ENCODE results near the gene TBX3.

TBX3 gene

DNA sequence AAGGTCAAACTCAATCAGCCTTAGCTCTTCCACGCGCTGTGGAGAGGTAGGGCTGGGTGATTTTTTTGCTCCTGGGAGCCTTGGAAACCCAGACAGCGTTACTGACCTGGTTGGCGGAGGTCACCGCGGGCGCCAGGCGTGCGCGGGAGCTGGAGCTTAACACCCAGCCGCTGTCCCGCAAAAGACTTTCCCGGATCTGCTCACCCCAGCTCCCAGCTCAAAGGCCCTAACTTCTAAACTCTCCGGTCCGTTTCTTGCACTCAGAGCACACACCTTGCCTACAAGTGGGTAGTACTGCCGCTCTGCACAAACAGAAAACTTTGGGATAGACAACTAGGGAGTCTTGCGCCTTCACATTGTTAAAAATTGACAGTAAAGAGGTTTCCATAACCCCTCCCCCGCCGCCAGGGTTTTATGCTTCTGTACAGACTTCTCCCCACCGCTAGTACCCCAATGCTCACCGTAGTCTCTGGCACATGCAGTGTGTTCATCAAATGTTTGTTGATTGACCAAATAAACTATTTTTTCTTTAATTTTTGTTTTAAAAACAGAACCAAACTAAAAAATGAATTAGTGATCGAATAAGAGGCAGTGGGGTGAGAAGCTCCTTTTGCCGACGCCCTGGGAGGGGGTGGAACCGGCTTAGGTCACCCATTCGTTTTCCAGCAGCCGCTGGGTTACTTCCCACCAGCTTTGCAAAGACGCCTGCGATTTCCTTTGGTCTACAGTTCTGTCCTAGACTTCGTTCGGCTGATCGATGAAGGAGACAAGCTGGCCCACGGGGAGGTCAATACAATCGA, 12.7 kb upstream of the TBX3 start:
- Histone ChIP-seq H3K27me3 (ENCODE audit: control insufficient read depth, insufficient read depth, low read length) (peaks cover 100% of the 10 kb centered on the region), H3K27ac (ENCODE audit: low read depth, low read length) (no peak overlapping the region), H3K36me3 (ENCODE audit: control insufficient read depth, insufficient read depth, low read length) (no peaks in the 10 kb centered on the region), H3K4me1 (ENCODE audit: control insufficient read depth, insufficient read depth, low read length) (peaks cover 55% of the 10 kb centered on the region), H3K9ac (ENCODE audit: low read depth, low read length) (no peak overlapping the region), H3K9me3 (ENCODE audit: control insufficient read depth, insufficient read depth, low read length) (no peaks in the 10 kb centered on the region), H3K4me3 (ENCODE audit: low read depth, low read length) (no peak overlapping the region)

DNA sequence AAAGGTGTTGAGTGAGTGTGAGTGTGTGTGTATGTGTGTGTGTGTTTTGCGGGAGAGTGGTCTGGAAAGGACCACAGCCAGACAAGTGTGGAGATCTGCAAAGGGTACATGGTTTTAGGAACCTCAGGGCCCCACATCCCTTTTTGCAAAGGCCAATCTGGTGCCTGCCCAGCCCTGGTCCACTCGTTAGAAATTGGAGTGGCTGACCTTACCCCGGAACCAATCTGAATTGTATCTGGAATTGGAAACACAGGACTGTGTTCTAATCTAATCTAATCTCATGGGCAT, 11.3 kb upstream of the TBX3 start:
- Histone ChIP-seq H3K9me3 (ENCODE audit: control insufficient read depth, insufficient read depth, low read length) (no peaks in the 10 kb centered on the region), H3K27ac (ENCODE audit: low read depth, low read length) (no peak overlapping the region), H3K9ac (ENCODE audit: low read depth, low read length) (no peak overlapping the region), H3K4me3 (ENCODE audit: low read depth, low read length) (no peak overlapping the region), H3K36me3 (ENCODE audit: control insufficient read depth, insufficient read depth, low read length) (no peaks in the 10 kb centered on the region), H3K27me3 (ENCODE audit: control insufficient read depth, insufficient read depth, low read length) (peaks cover 100% of the 10 kb centered on the region), H3K4me1 (ENCODE audit: control insufficient read depth, insufficient read depth, low read length) (peaks cover 46% of the 10 kb centered on the region)

DNA sequence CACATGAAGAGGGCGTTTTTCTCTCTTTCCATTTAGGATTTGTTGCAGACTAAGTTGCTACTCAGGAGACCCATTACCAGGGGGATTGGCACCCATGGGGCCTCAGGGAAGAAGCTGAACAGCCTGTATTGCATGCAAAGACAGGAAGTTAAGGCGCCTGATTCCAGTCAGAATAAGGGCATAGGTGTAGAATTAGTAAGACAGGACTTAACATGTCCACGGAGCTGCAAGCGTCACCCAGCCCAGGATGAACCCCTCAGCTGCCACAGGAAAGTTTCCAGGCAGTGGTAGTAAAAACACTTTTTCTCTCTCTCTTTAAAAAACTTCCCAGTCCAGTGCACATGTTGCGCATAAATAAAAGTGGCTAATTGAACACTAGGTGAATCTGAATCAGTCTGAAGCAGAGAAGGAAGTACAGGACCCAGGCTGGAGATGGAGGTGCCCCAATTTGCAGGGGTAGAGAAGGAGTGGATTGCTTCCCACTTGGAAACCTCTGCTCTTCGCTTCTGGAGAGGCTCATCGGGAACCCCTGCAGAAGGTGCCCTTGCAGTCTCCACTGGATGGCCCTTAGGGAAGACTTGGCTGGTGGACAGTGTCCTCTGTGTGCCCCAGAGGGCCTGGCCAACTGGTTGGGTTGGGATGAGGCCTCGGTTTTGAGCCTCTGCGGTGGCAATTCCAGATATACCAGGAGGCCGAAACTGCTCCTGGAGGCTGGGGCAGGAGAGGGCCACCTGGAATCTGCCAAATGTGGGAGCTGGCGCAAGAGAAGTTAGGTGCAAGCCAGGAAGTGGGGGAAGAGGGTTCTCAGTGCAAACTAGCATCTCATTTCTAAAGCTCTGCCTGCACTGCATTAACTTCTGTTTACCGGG, 10.7 kb upstream of the TBX3 start:
- Histone ChIP-seq H3K9ac (ENCODE audit: low read depth, low read length) (no peak overlapping the region), H3K27ac (ENCODE audit: low read depth, low read length) (no peak overlapping the region), H3K4me3 (ENCODE audit: low read depth, low read length) (no peak overlapping the region), H3K36me3 (ENCODE audit: control insufficient read depth, insufficient read depth, low read length) (no peaks in the 10 kb centered on the region), H3K27me3 (ENCODE audit: control insufficient read depth, insufficient read depth, low read length) (peaks cover 100% of the 10 kb centered on the region), H3K9me3 (ENCODE audit: control insufficient read depth, insufficient read depth, low read length) (no peaks in the 10 kb centered on the region), H3K4me1 (ENCODE audit: control insufficient read depth, insufficient read depth, low read length) (peaks cover 41% of the 10 kb centered on the region)

DNA sequence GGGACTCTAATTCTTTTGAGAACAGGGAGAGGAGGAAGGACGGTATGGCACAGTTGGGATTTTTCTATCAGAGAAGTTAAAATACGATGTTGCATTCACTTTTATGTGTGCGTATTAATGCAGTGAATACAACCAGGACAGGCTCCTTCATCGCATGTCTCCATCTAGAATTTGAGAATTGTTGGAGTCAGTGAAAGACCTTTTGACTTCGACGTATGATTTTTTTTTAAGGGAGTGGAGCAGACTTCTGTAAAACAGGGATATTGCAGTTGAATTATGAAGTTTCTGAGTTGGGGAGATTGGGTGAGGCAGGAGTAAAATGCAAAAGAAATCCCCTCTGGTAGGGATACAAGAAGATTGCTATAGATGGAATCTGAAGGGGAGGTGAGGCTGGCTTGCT, 9.6 kb upstream of the TBX3 start:
- Histone ChIP-seq H3K36me3 (ENCODE audit: control insufficient read depth, insufficient read depth, low read length) (no peaks in the 10 kb centered on the region), H3K27me3 (ENCODE audit: control insufficient read depth, insufficient read depth, low read length) (peaks cover 100% of the 10 kb centered on the region), H3K9me3 (ENCODE audit: control insufficient read depth, insufficient read depth, low read length) (no peaks in the 10 kb centered on the region), H3K27ac (ENCODE audit: low read depth, low read length) (no peak overlapping the region), H3K4me3 (ENCODE audit: low read depth, low read length) (no peak overlapping the region), H3K9ac (ENCODE audit: low read depth, low read length) (no peak overlapping the region), H3K4me1 (ENCODE audit: control insufficient read depth, insufficient read depth, low read length) (peaks cover 35% of the 10 kb centered on the region)

DNA sequence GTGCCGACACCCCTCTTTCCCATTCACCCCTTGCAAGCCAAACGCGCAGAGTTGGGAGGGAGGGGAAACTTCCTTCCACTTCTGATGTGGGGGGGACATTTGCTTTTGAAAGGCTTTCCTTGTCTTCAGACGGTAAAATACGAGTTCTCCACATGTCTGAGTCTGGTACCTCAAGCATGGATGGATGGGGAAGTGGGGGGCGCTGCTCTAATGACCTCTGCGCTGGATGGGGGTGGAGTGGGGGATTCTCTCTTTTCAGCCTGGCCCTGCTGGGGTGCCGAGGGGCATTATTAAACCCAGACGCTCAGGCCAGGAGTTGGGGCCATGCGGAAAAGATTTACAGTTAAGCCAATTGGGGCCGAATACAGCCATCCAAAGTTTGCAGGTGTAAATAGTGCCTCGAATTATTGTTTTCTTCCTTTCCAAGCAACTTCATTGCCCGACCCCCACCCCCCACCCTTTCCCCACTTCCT, 9.1 kb upstream of the TBX3 start:
- Histone ChIP-seq H3K4me1 (ENCODE audit: control insufficient read depth, insufficient read depth, low read length) (peaks cover 35% of the 10 kb centered on the region), H3K27ac (ENCODE audit: low read depth, low read length) (no peak overlapping the region), H3K4me3 (ENCODE audit: low read depth, low read length) (peak overlapping the region; percentile 28; the same call in 1 of the 2 replicates), H3K9me3 (ENCODE audit: control insufficient read depth, insufficient read depth, low read length) (no peaks in the 10 kb centered on the region), H3K36me3 (ENCODE audit: control insufficient read depth, insufficient read depth, low read length) (no peaks in the 10 kb centered on the region), H3K27me3 (ENCODE audit: control insufficient read depth, insufficient read depth, low read length) (peaks cover 100% of the 10 kb centered on the region), H3K9ac (ENCODE audit: low read depth, low read length) (no peak overlapping the region)

DNA sequence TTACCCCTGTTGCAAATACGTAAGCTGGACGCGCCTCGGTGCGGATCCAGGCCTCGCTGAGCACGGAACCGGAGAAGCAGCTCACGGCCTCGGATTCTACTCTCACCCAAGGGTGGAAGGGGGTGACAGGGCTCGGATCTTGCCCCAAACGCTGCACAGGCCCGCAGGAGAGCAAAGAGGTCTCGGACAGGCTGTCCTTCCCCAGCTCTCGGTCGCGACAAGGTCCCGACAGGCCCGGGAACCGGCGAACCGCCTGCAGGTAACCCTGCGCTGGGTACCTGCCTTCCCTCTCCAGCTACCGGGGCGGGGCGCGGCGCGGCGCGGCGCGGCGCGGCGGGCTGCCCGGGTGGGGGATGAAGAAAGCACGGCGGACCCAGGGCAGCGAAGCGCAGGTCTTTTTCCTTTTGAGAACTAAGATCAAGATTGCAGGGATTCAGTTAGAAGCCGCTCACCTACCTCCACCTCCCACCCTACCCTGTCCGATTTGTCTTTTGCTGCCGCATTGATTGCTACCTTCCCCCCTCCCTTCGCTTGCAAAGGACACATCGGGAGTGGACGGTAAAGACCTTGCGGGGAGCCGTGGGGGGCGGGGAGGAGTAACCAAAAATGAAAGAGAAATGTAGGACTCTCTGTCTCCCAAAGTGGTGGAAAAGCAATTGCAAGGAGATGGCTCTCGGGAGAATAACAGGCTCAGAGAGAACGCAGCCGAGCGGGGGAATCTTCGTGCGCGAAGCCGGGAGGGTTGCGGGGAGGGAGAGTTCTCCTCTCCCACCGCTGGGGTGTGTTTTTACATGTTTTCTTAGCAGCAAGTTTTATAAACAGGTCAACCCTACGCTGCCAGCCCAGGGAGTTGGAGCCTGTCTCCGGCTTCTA, 8.4 kb upstream of the TBX3 start:
- H3K4me3 ChIP-seq (ENCODE audit: low read depth, low read length), result peak overlapping the region; percentile 28

DNA sequence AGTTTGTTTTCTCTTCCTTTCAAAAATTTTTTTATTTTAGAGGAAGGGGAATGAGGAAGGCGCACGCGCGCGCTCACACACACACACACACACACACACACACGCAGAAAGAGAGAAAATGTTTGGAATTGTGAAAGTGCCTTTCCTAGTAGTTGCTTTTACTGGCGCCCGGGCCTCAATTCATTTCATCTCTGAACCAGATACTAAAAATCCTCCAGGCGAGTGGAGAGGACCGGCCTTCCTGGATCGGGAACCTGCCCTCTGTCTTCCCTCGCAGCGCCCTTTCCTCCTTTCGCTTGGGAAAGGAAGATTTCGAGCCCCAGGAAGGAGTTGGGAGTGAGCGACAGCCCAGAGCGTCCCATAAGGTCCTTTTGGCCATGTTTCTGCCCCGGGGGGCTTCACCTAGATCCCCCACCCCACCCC, 7.8 kb upstream of the TBX3 start:
- Histone ChIP-seq H3K27ac (ENCODE audit: low read depth, low read length) (no peak overlapping the region), H3K9ac (ENCODE audit: low read depth, low read length) (no peak overlapping the region), H3K27me3 (ENCODE audit: control insufficient read depth, insufficient read depth, low read length) (peaks cover 100% of the 10 kb centered on the region), H3K9me3 (ENCODE audit: control insufficient read depth, insufficient read depth, low read length) (no peaks in the 10 kb centered on the region), H3K36me3 (ENCODE audit: control insufficient read depth, insufficient read depth, low read length) (no peaks in the 10 kb centered on the region), H3K4me3 (ENCODE audit: low read depth, low read length) (no peak overlapping the region), H3K4me1 (ENCODE audit: control insufficient read depth, insufficient read depth, low read length) (peaks cover 34% of the 10 kb centered on the region)

More for the DNA sequence above, 8.4 kb upstream of the TBX3 start:
- H3K27ac ChIP-seq (ENCODE audit: low read depth, low read length), result no peak overlapping the region
- H3K27me3 ChIP-seq (ENCODE audit: control insufficient read depth, insufficient read depth, low read length), result peaks cover 100% of the 10 kb centered on the region
- peaks cover 32% of the 10 kb centered on the region for H3K4me1 ChIP-seq (ENCODE audit: control insufficient read depth, insufficient read depth, low read length)
- no peaks in the 10 kb centered on the region for H3K9me3 ChIP-seq (ENCODE audit: control insufficient read depth, insufficient read depth, low read length)
- no peak overlapping the region for H3K9ac ChIP-seq (ENCODE audit: low read depth, low read length)
- no peaks in the 10 kb centered on the region for H3K36me3 ChIP-seq (ENCODE audit: control insufficient read depth, insufficient read depth, low read length)

DNA sequence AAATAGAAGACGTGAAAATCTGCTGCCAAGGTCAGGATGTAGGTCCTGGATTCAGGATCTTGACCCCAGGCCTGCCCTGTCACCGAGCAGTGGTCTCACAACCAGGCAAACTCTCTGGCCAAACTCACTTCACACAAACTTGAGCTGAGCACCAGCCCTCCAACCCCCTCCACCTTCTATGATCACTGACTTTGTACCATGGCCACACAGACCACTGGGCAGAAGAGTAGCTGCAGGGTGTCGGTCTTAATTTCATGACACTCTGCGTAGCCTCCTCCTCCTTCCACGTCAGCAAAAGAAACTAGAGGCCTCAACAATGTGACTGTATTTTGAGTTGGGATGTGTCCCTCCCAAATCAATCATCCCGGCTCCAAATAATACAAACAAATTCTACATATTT, 7.2 kb upstream of the TBX3 start:
- H3K36me3 ChIP-seq (ENCODE audit: control insufficient read depth, insufficient read depth, low read length), result no peaks in the 10 kb centered on the region
- H3K4me3 ChIP-seq (ENCODE audit: low read depth, low read length), result no peak overlapping the region
- peaks cover 40% of the 10 kb centered on the region for H3K4me1 ChIP-seq (ENCODE audit: control insufficient read depth, insufficient read depth, low read length)
- no peak overlapping the region for H3K9ac ChIP-seq (ENCODE audit: low read depth, low read length)
- H3K9me3 ChIP-seq (ENCODE audit: control insufficient read depth, insufficient read depth, low read length), result no peaks in the 10 kb centered on the region
- peaks cover 100% of the 10 kb centered on the region for H3K27me3 ChIP-seq (ENCODE audit: control insufficient read depth, insufficient read depth, low read length)
- H3K27ac ChIP-seq (ENCODE audit: low read depth, low read length), result no peak overlapping the region

DNA sequence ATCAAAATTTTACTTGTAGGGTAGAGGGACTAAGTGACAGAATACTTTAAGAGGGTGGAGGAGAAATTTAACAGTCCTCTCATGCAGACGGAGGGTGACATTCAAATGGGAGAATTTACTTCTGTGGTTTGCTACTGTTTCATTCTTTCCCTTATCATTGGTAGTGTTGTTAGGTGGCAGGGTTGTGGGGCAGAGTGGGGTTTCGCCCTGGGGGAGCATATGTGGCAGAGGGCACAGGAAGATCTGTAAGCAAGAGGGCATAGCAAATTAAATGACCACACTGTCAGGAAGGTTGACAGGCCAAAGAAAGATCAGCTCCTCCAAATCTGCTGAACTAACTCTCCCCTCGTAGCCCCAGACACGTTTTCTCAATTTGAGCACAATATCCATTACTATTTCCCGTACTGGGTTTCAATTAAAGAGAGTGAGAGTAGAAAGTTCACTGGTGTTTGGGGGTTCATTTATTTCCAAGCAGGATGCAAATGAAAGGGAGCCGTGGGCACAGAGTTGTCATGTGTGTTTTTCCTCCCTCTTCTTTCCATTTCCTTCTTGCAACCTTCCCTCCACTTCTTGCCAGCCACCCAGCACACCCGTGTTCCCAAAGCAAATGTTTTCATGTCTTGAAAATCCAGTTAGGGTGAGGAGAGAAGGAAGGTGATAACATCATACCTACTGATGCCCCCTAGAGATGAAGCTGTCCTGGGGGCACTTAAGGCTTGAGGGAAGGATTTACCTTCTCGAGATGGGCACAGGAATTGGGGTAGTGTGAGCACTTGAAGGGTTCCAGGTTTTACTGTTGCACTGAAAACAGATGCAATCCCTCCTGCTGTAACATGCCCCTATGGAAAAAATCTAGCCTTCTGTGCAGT, 6.5 kb upstream of the TBX3 start:
- Histone ChIP-seq H3K4me1 (ENCODE audit: control insufficient read depth, insufficient read depth, low read length) (peaks cover 47% of the 10 kb centered on the region), H3K27me3 (ENCODE audit: control insufficient read depth, insufficient read depth, low read length) (peaks cover 100% of the 10 kb centered on the region), H3K27ac (ENCODE audit: low read depth, low read length) (no peak overlapping the region), H3K4me3 (ENCODE audit: low read depth, low read length) (no peak overlapping the region), H3K9me3 (ENCODE audit: control insufficient read depth, insufficient read depth, low read length) (no peaks in the 10 kb centered on the region), H3K36me3 (ENCODE audit: control insufficient read depth, insufficient read depth, low read length) (no peaks in the 10 kb centered on the region), H3K9ac (ENCODE audit: low read depth, low read length) (no peak overlapping the region)
